Fibroblast of the aortic adventitia (primary cell): ENCODE results near the gene THUMPD3. TPM values are rescaled to one million over a fixed set of nuclear protein-coding genes. Genes with fewer than 3 reads are reported as not detected.

Experiments used
- DNase-seq: peaks from one replicate; pipeline ENCODE4 v3.0.0-alpha.2; 2010; ENCODE audit warnings: low read depth
- H3K4me3 ChIP-seq: 2 replicates; pipeline ENCODE4 v1.5.1; 2011; ENCODE audit warnings: low read depth, mild to moderate bottlenecking, control low read depth, low read length, moderate library complexity
- CTCF ChIP-seq: IDR thresholded peaks from 2 replicates; pipeline ENCODE4 v1.5.1; 2011; ENCODE audit warnings: mild to moderate bottlenecking, low read length, control low read depth, inconsistent platforms; ENCODE audit not compliant: insufficient read depth
- total RNA-seq: library from RNA; depleted of rRNA; stranded (reverse); fragments of >200 nt; gene quantifications from 2 replicates; pipeline ENCODE4 v1.2.3, GENCODE V29; 2012; ENCODE audit warnings: low replicate concordance

The THUMPD3 gene
- total RNA-seq, 1 donor = 48.3 TPM

DNA sequence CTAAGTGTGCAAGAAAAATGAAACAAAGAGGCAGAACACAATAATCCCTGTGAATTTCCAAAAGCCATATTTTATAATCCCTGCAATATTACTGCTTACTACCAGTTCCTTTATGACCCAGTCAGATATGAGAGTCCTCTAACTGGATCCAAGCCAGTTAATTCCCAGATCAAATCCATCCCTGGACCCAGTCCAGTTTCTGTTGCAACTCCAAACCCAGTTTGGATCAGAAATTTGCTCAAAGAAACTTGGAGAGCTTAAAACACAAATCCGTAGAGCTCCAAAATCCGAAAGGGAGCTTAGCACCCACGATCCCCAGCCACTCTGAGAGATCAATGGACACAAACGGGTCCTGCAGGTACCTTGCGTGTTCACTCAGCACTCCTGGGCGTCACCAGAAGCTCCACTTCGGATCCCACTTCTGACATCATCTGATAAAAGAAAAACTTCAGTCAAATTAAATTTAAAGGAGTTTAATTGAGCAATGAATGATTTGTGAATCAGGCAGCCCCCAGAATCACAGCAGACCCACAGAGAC lies 32.6 kb upstream of the THUMPD3 start:
- DNase-seq = peak; percentile 53
- H3K4me3 ChIP-seq = no peak overlapping the region
- TF ChIP-seq CTCF = no peak

GRCh38 chr3:9331171-9331570 lies 31.7 kb upstream of the THUMPD3 start:
- DNase-seq = no peak
- TF ChIP-seq CTCF = no peak
- no peak overlapping the region for H3K4me3 ChIP-seq

GRCh38 chr3:9332250-9333030 lies 30.4 kb upstream of the THUMPD3 start:
- no peak for TF ChIP-seq CTCF
- no peak for DNase-seq

DNA sequence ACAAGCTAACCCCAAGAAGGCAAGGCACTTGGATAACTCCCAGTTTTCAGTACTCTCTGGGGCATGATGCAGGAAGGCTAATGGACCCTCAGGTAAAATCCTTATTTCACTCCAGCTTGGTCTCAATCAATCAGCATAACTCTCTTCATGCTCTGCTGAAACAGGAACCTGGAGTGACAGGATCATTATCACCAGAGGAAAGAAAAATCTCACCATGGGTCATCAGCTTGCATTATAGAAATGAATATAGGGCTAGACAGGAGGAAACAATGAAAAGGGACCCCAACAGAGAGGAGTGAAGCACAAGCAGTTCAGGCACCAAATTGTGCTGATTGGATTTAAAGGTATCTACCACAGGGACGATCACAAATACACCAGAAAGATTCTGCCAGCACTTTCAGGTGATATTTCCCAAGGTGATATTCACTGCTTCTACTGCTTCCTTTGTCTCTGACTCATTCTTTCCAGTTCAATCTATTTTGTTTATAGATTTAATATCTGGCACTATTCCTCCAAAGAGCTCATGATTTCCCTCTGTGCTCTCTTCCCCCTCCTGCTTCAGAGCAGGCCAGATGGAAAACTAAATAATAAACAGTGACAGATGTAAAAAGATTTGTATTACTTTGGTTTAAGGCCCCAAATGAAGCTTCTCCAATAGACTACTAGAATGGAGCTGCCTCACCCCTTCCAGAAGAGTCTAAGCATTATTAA lies 22.9 kb upstream of the THUMPD3 start:
- TF ChIP-seq CTCF = no peak
- DNase-seq = peak; percentile 25
- no peak overlapping the region for H3K4me3 ChIP-seq

More at GRCh38 chr3:9332250-9333030, 30.4 kb upstream of the THUMPD3 start:
- no peak overlapping the region for H3K4me3 ChIP-seq

DNA sequence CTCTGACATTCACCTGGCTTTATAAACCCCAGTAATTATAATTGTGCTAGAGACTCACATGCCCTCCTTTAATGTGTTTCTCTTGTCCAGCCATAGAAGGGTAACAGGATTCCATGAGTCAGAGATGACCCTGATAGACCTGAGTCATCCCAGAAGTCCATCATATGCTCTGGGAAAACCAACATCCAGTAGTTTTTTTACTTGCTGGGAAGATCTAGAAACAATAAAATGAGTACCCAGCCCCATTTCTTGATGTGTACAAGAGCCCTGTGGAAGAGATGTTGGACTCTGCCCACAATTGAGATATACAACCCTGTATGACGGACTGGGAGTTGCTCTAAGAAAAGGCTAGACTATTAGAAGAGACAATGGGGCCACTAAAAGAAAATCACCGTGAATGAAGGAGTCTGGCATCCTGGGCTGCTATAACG lies 22.4 kb upstream of the THUMPD3 start:
- TF ChIP-seq CTCF = no peak
- H3K4me3 ChIP-seq = no peak overlapping the region
- peak; percentile 56 for DNase-seq

DNA sequence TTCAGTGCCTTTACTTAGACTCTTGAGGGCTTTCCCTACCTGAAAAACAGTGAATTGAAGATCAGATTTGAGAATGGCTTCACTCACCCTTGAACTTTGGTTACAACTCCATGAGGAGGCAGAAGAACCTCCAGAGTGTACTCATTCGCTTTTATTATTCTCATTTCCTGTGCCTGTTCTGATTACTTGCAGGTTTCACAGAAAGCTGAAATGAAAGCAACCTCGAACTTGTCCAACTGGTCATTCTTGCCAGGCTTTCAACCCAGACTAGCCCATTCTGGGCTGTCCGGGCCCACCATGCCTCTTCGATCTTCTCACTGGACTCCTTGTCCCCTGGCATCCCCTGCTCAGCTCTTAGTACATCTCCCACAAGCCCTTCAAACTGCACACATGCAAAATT lies 20.2 kb upstream of the THUMPD3 start:
- TF ChIP-seq CTCF = no peak
- no peak for DNase-seq
- no peak overlapping the region for H3K4me3 ChIP-seq
